ENCODE measurements around the gene TOR1AIP2.

- TF ChIP-seq FOS (IDR thresholded peaks at IDR 0.05; ENCODE audit: borderline replicate concordance, extremely low read depth, insufficient read length) (no peak), POLR2A (IDR thresholded peaks at IDR 0.05; ENCODE audit: low read depth, low read length) (no peak)
Measured at GRCh38 chr1:179876300-179876715, 1.3 kb downstream of the TOR1AIP2 start.
